Measurements from ENCODE around the gene COL18A1. TPM values are rescaled to one million over a fixed set of nuclear protein-coding genes. Genes with fewer than 3 reads are reported as not detected.

COL18A1 gene
- total RNA-seq, 1 experiment from 2014 or later = 3.3 TPM

- no peaks in the 10 kb centered on the region for H3K4me1 ChIP-seq (ENCODE audit: insufficient read depth, low read length, poor library complexity, severe bottlenecking)
- TF ChIP-seq CTCF (conservative IDR thresholded peaks at IDR 0.05; ENCODE audit: low read depth, low read length) (no peak), EZH2 (IDR thresholded peaks at IDR 0.05; ENCODE audit: borderline replicate concordance, low read depth, low read length, poor library complexity, severe bottlenecking) (no peak)
- H3K4me3 ChIP-seq (ENCODE audit: low read depth, low read length, poor library complexity, severe bottlenecking) = no peak overlapping the region
- CTCF ChIA-PET = no interaction called here
- BruUV-seq (replicated peaks) = no TSS peak
- intact Hi-C loops (cut with micrococcal nuclease; ENCODE audit: unreplicated experiment) = no loop called here
- H3K36me3 ChIP-seq (ENCODE audit: insufficient read depth, low read length, poor library complexity, severe bottlenecking) = no peaks in the 10 kb centered on the region
- DNase-seq (ENCODE audit: low spot score) = no peak
- peaks cover 4% of the 10 kb centered on the region for H3K27me3 ChIP-seq (replicated peaks; ENCODE audit: insufficient read depth, low read depth, low read length, poor library complexity)
- POLR2A ChIA-PET (ENCODE audit: low non-redundant PET) = no interaction called here
- H3K27ac ChIP-seq (ENCODE audit: low read depth, low read length, poor library complexity, severe bottlenecking) = no peak overlapping the region
- H3K9me3 ChIP-seq (ENCODE audit: low read depth, low read length, poor library complexity, severe bottlenecking) = no peaks in the 10 kb centered on the region
These were observed 6.2 kb downstream of the COL18A1 start for GRCh38 chr21:45410865-45411809.

GRCh38 chr21:45411810-45412206 lies 6.8 kb downstream of the COL18A1 start:
- H3K27me3 ChIP-seq (replicated peaks; ENCODE audit: insufficient read depth, low read depth, low read length, poor library complexity) = no peaks in the 10 kb centered on the region
- intact Hi-C loops (cut with micrococcal nuclease; ENCODE audit: unreplicated experiment) = no loop called here
- H3K9me3 ChIP-seq (ENCODE audit: low read depth, low read length, poor library complexity, severe bottlenecking) = no peaks in the 10 kb centered on the region
- no peaks in the 10 kb centered on the region for H3K36me3 ChIP-seq (ENCODE audit: insufficient read depth, low read length, poor library complexity, severe bottlenecking)
- no peak for DNase-seq (ENCODE audit: low spot score)
- H3K27ac ChIP-seq (ENCODE audit: low read depth, low read length, poor library complexity, severe bottlenecking) = no peak overlapping the region
- no peak for TF ChIP-seq CTCF (conservative IDR thresholded peaks at IDR 0.05; ENCODE audit: low read depth, low read length)
- no peak for TF ChIP-seq EZH2 (IDR thresholded peaks at IDR 0.05; ENCODE audit: borderline replicate concordance, low read depth, low read length, poor library complexity, severe bottlenecking)
- BruUV-seq (replicated peaks) = no TSS peak
- CTCF ChIA-PET = no interaction called here
- no peak overlapping the region for H3K4me3 ChIP-seq (ENCODE audit: low read depth, low read length, poor library complexity, severe bottlenecking)
- no peaks in the 10 kb centered on the region for H3K4me1 ChIP-seq (ENCODE audit: insufficient read depth, low read length, poor library complexity, severe bottlenecking)
- POLR2A ChIA-PET (ENCODE audit: low non-redundant PET) = no interaction called here

- H3K4me3 ChIP-seq (ENCODE audit: low read depth, low read length, poor library complexity, severe bottlenecking) = no peak overlapping the region
- DNase-seq (ENCODE audit: low spot score) = no peak
- POLR2A ChIA-PET (ENCODE audit: low non-redundant PET) = no interaction called here
- no peak overlapping the region for H3K27ac ChIP-seq (ENCODE audit: low read depth, low read length, poor library complexity, severe bottlenecking)
- no TSS peak for BruUV-seq (replicated peaks)
- TF ChIP-seq EZH2 (IDR thresholded peaks at IDR 0.05; ENCODE audit: borderline replicate concordance, low read depth, low read length, poor library complexity, severe bottlenecking) (no peak), CTCF (conservative IDR thresholded peaks at IDR 0.05; ENCODE audit: low read depth, low read length) (no peak)
- H3K36me3 ChIP-seq (ENCODE audit: insufficient read depth, low read length, poor library complexity, severe bottlenecking) = no peaks in the 10 kb centered on the region
- H3K27me3 ChIP-seq (replicated peaks; ENCODE audit: insufficient read depth, low read depth, low read length, poor library complexity) = no peaks in the 10 kb centered on the region
- CTCF ChIA-PET = no interaction called here
- H3K4me1 ChIP-seq (ENCODE audit: insufficient read depth, low read length, poor library complexity, severe bottlenecking) = no peaks in the 10 kb centered on the region
- intact Hi-C loops (cut with micrococcal nuclease; ENCODE audit: unreplicated experiment) = no loop called here
- no peaks in the 10 kb centered on the region for H3K9me3 ChIP-seq (ENCODE audit: low read depth, low read length, poor library complexity, severe bottlenecking)
These were observed 7.5 kb downstream of the COL18A1 start for GRCh38 chr21:45412491-45412890.
